ENCODE results near the gene SLC18A3.

SLC18A3 gene

GRCh38 chr10:49653273-49653929 is 43.3 kb downstream of the SLC18A3 start:
- no peak for DNase-seq

DNA sequence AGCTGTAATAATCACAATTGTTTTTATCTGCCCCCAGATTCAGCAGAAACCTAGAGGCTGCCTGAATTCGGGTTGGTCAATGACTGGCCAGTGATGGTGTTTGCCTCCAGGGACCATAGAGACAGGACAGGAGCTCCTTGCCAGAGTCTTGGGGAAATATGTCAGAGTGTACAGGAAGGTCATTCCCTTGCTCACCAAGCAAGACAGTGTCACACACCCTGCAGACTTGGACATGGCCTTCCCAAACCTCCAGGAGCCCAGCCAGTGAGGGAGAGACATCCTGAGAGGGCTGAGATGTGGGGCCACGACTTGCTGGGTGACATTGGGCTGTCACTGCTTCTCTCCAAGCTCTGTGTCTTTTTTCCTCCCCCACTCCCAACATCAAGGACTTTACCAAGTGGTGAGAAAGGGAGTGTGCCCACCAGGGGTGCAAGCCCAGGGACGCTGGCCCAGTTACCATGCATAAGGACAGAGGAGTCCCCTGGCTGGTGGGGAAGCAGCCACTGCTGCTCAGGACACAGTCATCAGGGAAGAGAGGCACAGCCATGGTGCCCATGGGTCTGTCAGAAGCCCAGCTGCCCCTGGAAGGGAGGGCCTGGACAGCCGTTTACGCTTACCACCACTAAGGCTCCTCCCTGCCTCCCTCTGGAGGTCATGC is 44.1 kb downstream of the SLC18A3 start:
- no peak for DNase-seq

DNA sequence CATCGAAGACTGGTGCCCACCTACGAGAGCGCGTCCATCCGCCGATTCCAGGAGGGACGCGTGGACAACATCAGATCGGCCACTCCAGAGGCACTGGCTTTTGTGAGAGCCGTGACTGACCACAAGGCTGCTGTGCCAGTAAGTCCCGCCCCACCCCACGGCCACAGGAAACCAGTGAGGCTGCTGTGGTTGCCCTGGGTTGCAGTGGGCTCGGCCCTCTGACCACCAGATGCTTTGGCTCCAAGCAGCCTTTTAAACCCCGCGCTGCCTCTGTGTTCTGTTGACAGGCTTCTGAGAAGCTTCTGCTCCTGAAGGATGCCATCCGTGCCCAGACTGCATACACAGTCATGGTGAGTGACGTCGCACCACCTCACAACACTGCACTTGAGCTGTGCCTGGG is 45.0 kb downstream of the SLC18A3 start:
- DNase-seq = no peak

DNA sequence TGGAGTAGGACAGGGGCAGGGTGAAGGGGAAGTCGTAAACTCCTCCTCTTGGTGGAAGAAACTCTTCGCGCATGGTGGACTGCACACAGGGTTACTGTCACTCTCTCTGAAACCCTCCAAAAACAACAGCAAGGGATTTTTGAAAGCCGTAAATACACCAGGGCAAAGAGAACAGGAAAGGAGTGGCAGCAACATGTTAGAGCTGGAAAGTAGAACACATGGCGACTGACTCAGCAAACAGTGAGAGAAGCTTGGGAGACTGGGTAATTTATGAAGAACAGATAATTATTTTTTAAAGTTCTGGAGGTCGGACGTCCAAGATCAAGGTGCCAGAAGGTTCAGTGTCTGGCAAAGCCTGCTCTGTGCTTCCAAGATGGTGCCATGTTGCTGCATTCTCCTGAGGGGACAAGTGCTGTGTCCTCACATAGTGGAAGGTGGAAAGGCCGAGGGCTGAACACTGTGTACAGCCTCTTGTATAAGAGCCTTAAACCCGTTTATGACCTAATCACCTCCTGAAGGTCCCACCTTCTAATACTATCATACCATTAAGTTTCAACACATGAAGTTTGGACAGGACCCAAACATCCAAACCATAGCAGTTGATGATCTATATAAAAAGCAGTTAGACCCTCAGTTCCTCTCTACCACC is 46.9 kb downstream of the SLC18A3 start:
- DNase-seq = no peak

GRCh38 chr10:49657606-49658005 is 47.5 kb downstream of the SLC18A3 start:
- DNase-seq = no peak

GRCh38 chr10:49661140-49661856 is 51.2 kb downstream of the SLC18A3 start:
- DNase-seq = no peak

Measured in NCI-H2227 treated with DMSO at 0.1 percent for 48 hours (cell line).